Adrenal gland (tissue), 12 donors: ENCODE measurements around the gene SLC29A1. TPM values are rescaled to one million over a fixed set of nuclear protein-coding genes. Genes with fewer than 3 reads are reported as not detected.

Source experiments
- microRNA counts, 2 donors: library from miRNA; unstranded; fragments of <30 nt; microRNA quantifications; one replicate each; lab custom pipeline; 2016
- polyA plus RNA-seq, 3 donors: library from polyadenylated mRNA; stranded (reverse); fragments of 200-250 nt in 2 of 3; fragments of 350-450 nt in 1 of 3; fragmentation: Illumina TruSeq in 1 of 3; extraction: RNeasy Lipid Tissue Mini Kit (QIAGEN cat#74804) in 1 of 3; gene quantifications; one replicate each; pipeline ENCODE4 v1.2.3, GENCODE V29; 2013 to 2014
- small RNA-seq, 2 donors: library from RNA; depleted of rRNA; stranded (forward); fragments of <200 nt; gene quantifications; one replicate each; pipeline ENCODE3, GENCODE V24; 2016
- total RNA-seq, 9 donors: library from RNA; depleted of rRNA in 4 of 9; stranded (reverse); fragments of >200 nt in 4 of 9; fragments of 120-200 nt in 1 of 9; fragmentation: NEBNext Ultra II Directional in 1 of 9; extraction: Animal tissue kit (Norgen Biotek cat#: 25700) in 1 of 9; gene quantifications; one replicate each; pipeline versions ENCODE4 v1.1.0 to v1.2.4, GENCODE V29; 2013 to 2023
- donor health status: healthy with polysubstance abuse.
- donor health status: Bipolar disorder and iron deficiency.
- donor health status: DM: yes; HTN: yes; CAD: no.
- donor health status: DM: no; HTN: no; CAD: no.
- donor health status: DM: no; HTN: no; CAD: no.
- donor health status: DM: yes; HTN: yes; CAD: no.

SLC29A1 gene
- total and polyA plus RNA-seq, 12 donors = 48.6 to 356 (median 134) TPM

MicroRNA genes within 50 kb of the gene (microRNA counts, 767-probe panel; counts per million panel counts)
- microRNA hsa-miR-4647 (lab: Ali Mortazavi, UCI) = 0 counts per million in 2 donors

Small RNAs within 50 kb of the gene (small RNA-seq; reads per million reads assigned to genes)
- 0 reads per million in 2 donors for gene RN7SL811P

Other genes starting within 250 kb of the SLC29A1 start
- 10 to 100 TPM; 29.0 to 94.6 (median 45.7) TPM for gene MRPL14, start 96.1 kb upstream of the SLC29A1 start, total RNA-seq
- gene MRPL14, start 96.1 kb upstream of the SLC29A1 start, polyA plus RNA-seq = 10 to 100 TPM; 22.0 to 77.0 (median 64.4) TPM
- 10 to 100 TPM; 27.0 to 51.7 (median 37.2) TPM for gene TMEM63B, start 96.0 kb upstream of the SLC29A1 start, total RNA-seq
- 10 to 100 TPM; 18.1 to 49.8 (median 33.2) TPM for gene TMEM63B, start 96.0 kb upstream of the SLC29A1 start, polyA plus RNA-seq
- gene CAPN11, start 64.8 kb upstream of the SLC29A1 start, total RNA-seq = 1 to 10 TPM in 3 of 9 donors, under 1 TPM in 4, not detected in 2; 0.14 to 2.4 (median 0.83) TPM
- 1 to 10 TPM in 2 of 3 donors, under 1 TPM in 1; 0.35 to 1.5 (median 1.1) TPM for gene CAPN11, start 64.8 kb upstream of the SLC29A1 start, polyA plus RNA-seq
- gene MYMX, start 6.7 kb upstream of the SLC29A1 start, total RNA-seq = under 1 TPM in 1 of 9 donors, not detected in 8; 0.39 TPM
- under 1 TPM in 1 of 3 donors, not detected in 2; 0.94 TPM for gene MYMX, start 6.7 kb upstream of the SLC29A1 start, polyA plus RNA-seq
- 1,000 to 10,000 TPM in 4 of 9 donors, 100 to 1,000 TPM in 5; 692 to 1,671 (median 883) TPM for gene HSP90AB1, start 23.5 kb downstream of the SLC29A1 start, total RNA-seq
- 1,000 to 10,000 TPM in 1 of 3 donors, 100 to 1,000 TPM in 2; 275 to 2,249 (median 420) TPM for gene HSP90AB1, start 23.5 kb downstream of the SLC29A1 start, polyA plus RNA-seq
- 10 to 100 TPM; 48.5 to 79.8 (median 61.0) TPM for gene SLC35B2, start 33.9 kb downstream of the SLC29A1 start, total RNA-seq
- gene SLC35B2, start 33.9 kb downstream of the SLC29A1 start, polyA plus RNA-seq = 10 to 100 TPM; 12.7 to 37.5 (median 19.3) TPM
- gene NFKBIE, start 42.0 kb downstream of the SLC29A1 start, total RNA-seq = 10 to 100 TPM in 5 of 9 donors, 1 to 10 TPM in 4; 4.8 to 31.2 (median 10.2) TPM
- gene NFKBIE, start 42.0 kb downstream of the SLC29A1 start, polyA plus RNA-seq = 10 to 100 TPM in 2 of 3 donors, 1 to 10 TPM in 1; 5.8 to 17.0 (median 10.5) TPM
- 1 to 10 TPM in 2 of 9 donors, under 1 TPM in 5, not detected in 2; 0.07 to 3.3 (median 0.67) TPM for gene TMEM151B, start 46.9 kb downstream of the SLC29A1 start, total RNA-seq
- 1 to 10 TPM in 2 of 3 donors, under 1 TPM in 1; 0.88 to 3.9 (median 1.2) TPM for gene TMEM151B, start 46.9 kb downstream of the SLC29A1 start, polyA plus RNA-seq
- gene AARS2, start 89.8 kb downstream of the SLC29A1 start, total RNA-seq = 10 to 100 TPM in 5 of 9 donors, 1 to 10 TPM in 4; 7.4 to 15.9 (median 11.1) TPM
- 10 to 100 TPM in 1 of 3 donors, 1 to 10 TPM in 2; 5.3 to 10.1 (median 6.2) TPM for gene AARS2, start 89.8 kb downstream of the SLC29A1 start, polyA plus RNA-seq
- gene SPATS1, start 119.1 kb downstream of the SLC29A1 start, total RNA-seq = not detected
- under 1 TPM in 1 of 3 donors, not detected in 2; 0.15 TPM for gene SPATS1, start 119.1 kb downstream of the SLC29A1 start, polyA plus RNA-seq
- 10 to 100 TPM; 13.8 to 39.3 (median 20.8) TPM for gene CDC5L, start 164.1 kb downstream of the SLC29A1 start, total RNA-seq
- 10 to 100 TPM in 1 of 3 donors, 1 to 10 TPM in 2; 5.6 to 33.6 (median 5.9) TPM for gene CDC5L, start 164.1 kb downstream of the SLC29A1 start, polyA plus RNA-seq